K562 (cell line): Measurements from ENCODE around the gene CAPZA1. TPM values are rescaled to one million over a fixed set of nuclear protein-coding genes. Genes with fewer than 3 reads are reported as not detected.
A peak's percentile ranks its signal among the peaks of the same experiment; 100 is the strongest.

Experiments
- BRCA1 ChIP-seq, 2 experiments: fragments of 450-650 bp in 1 of 2; sonication (generic) in 1 of 2; formaldehyde crosslinking in 1 of 2; IDR thresholded peaks; 2 replicates each; pipeline versions ENCODE4 v1.5.0 to v1.6.1; 2017 to 2020; ENCODE audit warnings: mild to moderate bottlenecking in 1 of 2, missing genetic modification reagents in 1 of 2
- BRD9 ChIP-seq: fragments of 450-650 bp; IDR thresholded peaks from 2 replicates; pipeline ENCODE4 v1.6.1; 2018; ENCODE audit warnings: low read depth; ENCODE audit not compliant: partially characterized antibody
- CEBPZ ChIP-seq: fragments of 150-350 bp; IDR thresholded peaks from 2 replicates; pipeline ENCODE4 v1.6.1; 2014; ENCODE audit warnings: low read depth, mild to moderate bottlenecking, low read length, borderline replicate concordance
- FOXP1 ChIP-seq: sonication (generic); formaldehyde crosslinking; IDR thresholded peaks from 2 replicates; pipeline ENCODE4 v1.8.0; 2022; ENCODE audit warnings: mild to moderate bottlenecking, missing genetic modification reagents
- MECOM ChIP-seq: fragments of 250-450 bp; sonication (Bioruptor Pico); IDR thresholded peaks from 2 replicates; pipeline ENCODE4 v1.8.0; 2022; ENCODE audit warnings: inconsistent platforms
- MYC ChIP-seq, 2 experiments: fragments of 250-450 bp in 1 of 2; sonication (Bioruptor Pico) in 1 of 2; IDR thresholded peaks; 2 replicates each; pipeline versions ENCODE4 v1.5.1 to v1.6.1; 2012 to 2021; ENCODE audit warnings: low read depth in 2 of 2, borderline replicate concordance in 1 of 2, improper control_type of control experiment in 1 of 2, low read length in 1 of 2, mild to moderate bottlenecking in 1 of 2, moderate library complexity in 1 of 2
- NCOR1 ChIP-seq: fragments of 450-650 bp; IDR thresholded peaks from 2 replicates; pipeline ENCODE4 v1.6.1; 2016; ENCODE audit warnings: mild to moderate bottlenecking, moderate library complexity
- NFIX ChIP-seq: fragments of 250-450 bp; sonication (Bioruptor Pico); IDR thresholded peaks from 2 replicates; pipeline ENCODE4 v1.4.0; 2020; ENCODE audit warnings: low read depth, mild to moderate bottlenecking, moderate library complexity
- SRSF3 ChIP-seq: fragments of 200-400 bp; formaldehyde crosslinking; IDR thresholded peaks from 2 replicates; pipeline ENCODE4 v1.6.1; 2016; ENCODE audit warnings: mild to moderate bottlenecking, low read length, moderate library complexity; ENCODE audit not compliant: insufficient read depth
- TBP ChIP-seq: optimal IDR thresholded peaks from 2 replicates; pipeline ENCODE3; 2011; ENCODE audit warnings: low read depth, low read length, improper control_type of control experiment
- ZFP91 ChIP-seq: sonication (generic); formaldehyde crosslinking; IDR thresholded peaks from 2 replicates; pipeline ENCODE4 v1.8.0; 2022; ENCODE audit warnings: mild to moderate bottlenecking, missing genetic modification reagents
- ZNF431 ChIP-seq: sonication (generic); formaldehyde crosslinking; IDR thresholded peaks from 2 replicates; pipeline ENCODE4 v1.8.0; 2022; ENCODE audit warnings: mild to moderate bottlenecking, missing genetic modification reagents
- ZNF740 ChIP-seq, 3 experiments: fragments of 200-800 bp in 1 of 3; sonication (Bioruptor generic) in 1 of 3; sonication (generic) in 1 of 3; formaldehyde crosslinking in 1 of 3; IDR thresholded peaks; 2 replicates each; pipeline versions ENCODE4 v1.6.1 to v1.8.0; 2016 to 2022; ENCODE audit warnings: mild to moderate bottlenecking in 2 of 3, missing compliant biosample characterization in 2 of 3, missing genetic modification characterization in 2 of 3, missing genetic modification reagents in 1 of 3
- polyA plus RNA-seq, 8 experiments: library from polyadenylated mRNA; depleted of rRNA in 4 of 8; stranded (reverse) in 5 of 8; unstranded in 3 of 8; fragments of >200 nt; fragmentation: Nextera tagmentation in 2 of 8; fragmentation: Illumina TruSeq in 1 of 8; extraction: Ambion mirVana in 2 of 8; extraction: Trizol in 1 of 8; gene quantifications; 2 replicates each; pipeline versions ENCODE4 v1.2.1 to v1.2.3, GENCODE V29; 2011 to 2014; ENCODE audit warnings: inconsistent platforms in 1 of 8, missing spikeins in 1 of 8
- total RNA-seq, 7 experiments: library from RNA; depleted of rRNA in 6 of 7; stranded (reverse); fragments of >200 nt in 6 of 7; fragmentation: Illumina TruSeq in 2 of 7; extraction: Trizol in 2 of 7; gene quantifications; 2 replicates each; pipeline versions ENCODE4 v1.2.1 to v1.2.3, GENCODE V29; 2011 to 2021; ENCODE audit warnings: low replicate concordance in 1 of 7

The CAPZA1 gene
- total and polyA plus RNA-seq, 9 of the 15 experiments (the other 6 are each of a cell fraction or from before 2014, with no cell fraction given) = 237 to 1,020 (median 306) TPM

GRCh38 chr1:112618721-112619517, 713 bp upstream of the CAPZA1 start, which contains the start of gene ST7L (continued):
- TF ChIP-seq BRCA1 (IDR thresholded peaks at IDR 0.05) (no peak), BRCA1 (CRISPR knock-in tag; IDR thresholded peaks at IDR 0.05) (0 out of 2 replicates have a peak, but pooled peaks have one; percentile 62), ZFP91 (CRISPR knock-in tag) (0 out of 2 replicates have a peak, but pooled peaks have one; percentile 22), SRSF3 (peak; percentile 96; the same call in 1 of the 2 replicates), CEBPZ (no peak), MECOM (CRISPR knock-in tag) (0 out of 2 replicates have a peak, but pooled peaks have one; percentile 18), ZNF431 (peak; percentile 37; the same call in 1 of the 2 replicates), MYC (IDR thresholded peaks at IDR 0.05; ENCODE audit: low read depth, low read length) (peak; percentile 80), MYC (CRISPR knock-in tag; IDR thresholded peaks at IDR 0.05; ENCODE audit: borderline replicate concordance, low read depth) (0 out of 2 replicates have a peak, but pooled peaks have one; percentile 16), FOXP1 (CRISPR knock-in tag) (0 out of 2 replicates have a peak, but pooled peaks have one; percentile 25), TBP (peak; percentile 58), BRD9 (peak; percentile 39), NFIX (CRISPR knock-in tag) (no peak), NCOR1 (peak; percentile 7; the same call in 1 of the 2 replicates), ZNF740 (CRISPR knock-in tag; IDR thresholded peaks at IDR 0.05) (no peak; the same call in 1 of the 2 replicates), ZNF740 (tag; IDR thresholded peaks at IDR 0.05) (peak in 1 of 2 experiments; percentile 67; a peak in 1 of 4 replicates)
